ENCODE data around the gene NADK2.

DNA sequence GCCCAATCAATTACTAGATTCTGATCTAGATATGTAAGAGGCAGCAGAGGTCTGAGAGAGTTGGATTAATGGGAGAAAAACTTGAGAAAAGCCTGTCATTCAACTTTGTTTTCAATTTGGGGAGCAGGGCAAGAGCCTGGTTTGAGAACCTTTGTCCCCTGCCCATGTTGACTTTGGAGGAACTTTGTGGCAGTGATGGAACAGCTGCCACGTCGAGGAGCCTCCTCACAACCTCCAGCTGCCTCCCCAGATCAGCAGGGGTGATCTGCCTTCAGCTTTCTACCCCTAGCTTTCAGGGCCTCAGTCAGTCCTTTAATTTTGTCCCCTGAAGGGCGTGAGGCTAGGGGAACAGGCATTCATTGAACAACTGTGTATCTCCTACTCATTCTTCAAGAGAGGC is 81.1 kb downstream of the NADK2 start:
- TF ChIP-seq JUN (IDR thresholded peaks at IDR 0.05; ENCODE audit: borderline replicate concordance, insufficient read depth, insufficient read length, low read depth) (no peak), POLR2A (IDR thresholded peaks at IDR 0.05; ENCODE audit: low read depth, low read length) (no peak), CTCF (IDR thresholded peaks at IDR 0.05; ENCODE audit: extremely low read depth in 1 of 2, insufficient read depth in 1 of 2, low read depth in 1 of 2, low read length in 2 of 2) (no peak)

Measured in endothelial cell of umbilical vein (primary cell).